AG04449 (cell line): ENCODE measurements around the gene IDH3B.
A peak's percentile ranks its signal among the peaks of the same experiment; 100 is the strongest.
"Not testable (repeated sequence)": the region's sequence is repeated elsewhere in the genome, so short reads cannot be mapped to it uniquely, and the experiment has no call there.

Experiments used
- CTCF ChIA-PET: fragments of 350-600 bp; formaldehyde crosslinking; extraction: SDS; loops from one replicate; lab custom pipeline; 2021; ENCODE audit warnings: antibody characterized with exemption; lab: Yijun Ruan, JAX
- POLR2A ChIA-PET: fragments of 400-600, 350-600 bp; formaldehyde crosslinking; extraction: SDS; loops from one replicate; lab custom pipeline; 2020; ENCODE audit warnings: antibody characterized with exemption, inconsistent platforms; lab: Yijun Ruan, JAX
- DNase-seq: peaks from one replicate; pipeline ENCODE4 v3.0.0-alpha.2; 2010; ENCODE audit warnings: low read depth, low spot score
- H3K4me3 ChIP-seq: 2 replicates; pipeline ENCODE4 v1.5.1; 2011; ENCODE audit warnings: low read depth, mild to moderate bottlenecking, control low read depth, low read length
- TF ChIP-seq, protein P1 (sequence below): IDR thresholded peaks from one replicate; pipeline ENCODE4 v1.5.1; 2011; ENCODE audit warnings: mild to moderate bottlenecking, moderate library complexity, low read length, control low read depth, inconsistent platforms; ENCODE audit not compliant: insufficient read depth; ENCODE audit errors: missing control alignments

IDH3B gene

DNA sequence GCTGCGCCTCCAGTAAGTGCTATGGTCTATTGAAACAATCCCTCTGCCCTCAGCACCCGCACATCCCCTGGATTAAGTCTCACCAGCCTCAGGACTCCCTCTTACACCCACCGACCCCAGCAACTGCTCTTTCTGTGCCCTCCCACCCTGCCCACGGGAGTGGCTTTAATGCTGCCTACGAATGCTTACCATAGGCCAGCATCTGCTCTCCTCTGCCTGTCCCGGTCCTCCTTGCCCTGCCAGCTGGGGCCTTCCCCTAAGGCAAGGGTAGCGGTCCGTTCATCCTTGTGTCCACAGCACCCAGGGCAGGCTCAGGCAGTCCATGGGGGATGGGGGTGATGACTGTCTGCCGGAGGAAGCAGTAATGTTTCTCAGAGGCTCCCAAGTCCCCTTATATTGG is 32.6 kb upstream of the IDH3B start:
- no peak overlapping the region for H3K4me3 ChIP-seq
- POLR2A ChIA-PET: no interaction called here
- CTCF ChIA-PET: interaction anchor here (0.6 kb wide), 1 partner anchor 193 kb away, joined by 3 read pairs; no protein-coding TSS in a partner anchor
- TF ChIP-seq, protein P1, sequence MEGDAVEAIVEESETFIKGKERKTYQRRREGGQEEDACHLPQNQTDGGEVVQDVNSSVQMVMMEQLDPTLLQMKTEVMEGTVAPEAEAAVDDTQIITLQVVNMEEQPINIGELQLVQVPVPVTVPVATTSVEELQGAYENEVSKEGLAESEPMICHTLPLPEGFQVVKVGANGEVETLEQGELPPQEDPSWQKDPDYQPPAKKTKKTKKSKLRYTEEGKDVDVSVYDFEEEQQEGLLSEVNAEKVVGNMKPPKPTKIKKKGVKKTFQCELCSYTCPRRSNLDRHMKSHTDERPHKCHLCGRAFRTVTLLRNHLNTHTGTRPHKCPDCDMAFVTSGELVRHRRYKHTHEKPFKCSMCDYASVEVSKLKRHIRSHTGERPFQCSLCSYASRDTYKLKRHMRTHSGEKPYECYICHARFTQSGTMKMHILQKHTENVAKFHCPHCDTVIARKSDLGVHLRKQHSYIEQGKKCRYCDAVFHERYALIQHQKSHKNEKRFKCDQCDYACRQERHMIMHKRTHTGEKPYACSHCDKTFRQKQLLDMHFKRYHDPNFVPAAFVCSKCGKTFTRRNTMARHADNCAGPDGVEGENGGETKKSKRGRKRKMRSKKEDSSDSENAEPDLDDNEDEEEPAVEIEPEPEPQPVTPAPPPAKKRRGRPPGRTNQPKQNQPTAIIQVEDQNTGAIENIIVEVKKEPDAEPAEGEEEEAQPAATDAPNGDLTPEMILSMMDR: no peak
- DNase-seq: no peak

DNA sequence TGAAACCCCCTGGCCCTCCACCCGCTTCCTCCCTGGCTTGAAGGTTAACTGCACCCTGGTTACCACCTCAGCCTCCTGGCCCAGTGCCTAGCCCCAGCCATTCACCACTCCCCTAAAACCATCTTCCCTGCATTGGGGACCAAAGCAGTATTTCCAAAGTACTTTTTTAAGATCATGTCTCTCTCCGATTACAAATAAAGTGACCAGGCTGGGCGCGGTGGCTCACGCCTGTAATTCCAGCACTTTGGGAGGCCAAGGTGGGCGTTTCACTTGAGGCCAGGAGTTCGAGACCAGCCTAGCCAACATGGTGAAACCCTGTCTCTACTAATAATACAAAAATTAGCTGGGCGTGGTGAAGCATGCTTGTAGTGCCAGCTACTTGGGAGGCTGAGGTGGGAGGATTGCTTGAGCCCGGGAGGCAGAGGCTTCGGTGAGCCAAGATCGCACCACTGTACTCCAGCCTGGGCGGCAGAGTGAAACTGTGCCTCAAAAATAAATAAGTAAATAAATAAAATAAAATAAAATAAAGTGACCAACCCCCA is 32.0 kb upstream of the IDH3B start:
- CTCF ChIA-PET: interaction anchor here (1.5 to 1.6 kb wide), 2 partner anchors 18 to 49 kb away, joined by 4 to 5 read pairs; no protein-coding TSS in a partner anchor
- H3K4me3 ChIP-seq, POLR2A ChIA-PET, DNase-seq: not testable (repeated sequence)

- POLR2A ChIA-PET: no interaction called here
- CTCF ChIA-PET: interaction anchor here (1.5 to 3.8 kb wide), 4 partner anchors 8 to 58 kb away, joined by 4 to 16 read pairs (median 6); no protein-coding TSS in a partner anchor
- H3K4me3 ChIP-seq: no peak overlapping the region
- no peak for DNase-seq
- TF ChIP-seq, protein P1: no peak
Observed at GRCh38 chr20:2695206-2695983, 31.4 kb upstream of the IDH3B start.

GRCh38 chr20:2694519-2694918 is 30.5 kb upstream of the IDH3B start:
- ChIA-PET CTCF (interaction anchor here (1.0 to 3.8 kb wide), 8 partner anchors 9 to 306 kb away, joined by 3 to 16 read pairs (median 4); no protein-coding TSS in a partner anchor), POLR2A (no interaction called here)
- TF ChIP-seq, protein P1: no peak
- no peak for DNase-seq
- H3K4me3 ChIP-seq: no peak overlapping the region

DNA sequence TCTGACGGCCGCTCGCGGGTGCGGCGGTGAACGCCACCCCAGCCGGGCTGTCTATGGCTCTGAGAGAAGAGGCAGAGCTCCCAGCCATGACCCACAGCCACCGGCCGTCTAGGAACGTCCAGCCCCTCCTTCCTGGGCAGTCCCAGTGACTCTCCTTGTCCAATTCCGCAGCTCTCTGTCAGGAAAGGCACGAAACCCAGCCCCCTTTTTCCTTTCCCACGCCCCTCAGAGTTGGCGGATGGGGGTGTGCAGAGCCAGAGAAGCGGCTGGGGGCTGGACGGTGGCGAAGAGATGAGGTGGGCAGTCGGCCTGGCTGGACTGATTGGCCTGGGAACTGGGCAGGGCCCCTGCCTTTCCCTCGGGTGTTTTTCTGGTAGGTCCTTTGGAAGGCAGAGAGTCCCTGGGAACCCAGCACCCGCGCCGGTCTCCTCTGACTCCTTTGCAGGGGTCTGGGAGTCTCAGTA is 30.0 kb upstream of the IDH3B start:
- H3K4me3 ChIP-seq: no peak overlapping the region
- ChIA-PET CTCF (interaction anchor here (1.0 to 3.8 kb wide), 8 partner anchors 10 to 307 kb away, joined by 3 to 16 read pairs (median 4); no protein-coding TSS in a partner anchor), POLR2A (no interaction called here)
- TF ChIP-seq, protein P1: no peak
- DNase-seq: no peak

- ChIA-PET CTCF (interaction anchor here (1.0 to 3.8 kb wide), 7 partner anchors 10 to 64 kb away, joined by 3 to 16 read pairs (median 4); no protein-coding TSS in a partner anchor), POLR2A (no interaction called here)
- TF ChIP-seq, protein P1: no peak
- H3K4me3 ChIP-seq: peak overlapping the region; percentile 44
- DNase-seq: no peak
Observed at GRCh38 chr20:2693286-2694007, 29.4 kb upstream of the IDH3B start.
